Effector CD4-positive, alpha-beta T cell (primary cell): Measurements from ENCODE around the gene ALB.

Source experiments
- DNase-seq: peaks from one replicate; pipeline ENCODE4 v3.0.0-alpha.2; 2020

Gene ALB

DNA sequence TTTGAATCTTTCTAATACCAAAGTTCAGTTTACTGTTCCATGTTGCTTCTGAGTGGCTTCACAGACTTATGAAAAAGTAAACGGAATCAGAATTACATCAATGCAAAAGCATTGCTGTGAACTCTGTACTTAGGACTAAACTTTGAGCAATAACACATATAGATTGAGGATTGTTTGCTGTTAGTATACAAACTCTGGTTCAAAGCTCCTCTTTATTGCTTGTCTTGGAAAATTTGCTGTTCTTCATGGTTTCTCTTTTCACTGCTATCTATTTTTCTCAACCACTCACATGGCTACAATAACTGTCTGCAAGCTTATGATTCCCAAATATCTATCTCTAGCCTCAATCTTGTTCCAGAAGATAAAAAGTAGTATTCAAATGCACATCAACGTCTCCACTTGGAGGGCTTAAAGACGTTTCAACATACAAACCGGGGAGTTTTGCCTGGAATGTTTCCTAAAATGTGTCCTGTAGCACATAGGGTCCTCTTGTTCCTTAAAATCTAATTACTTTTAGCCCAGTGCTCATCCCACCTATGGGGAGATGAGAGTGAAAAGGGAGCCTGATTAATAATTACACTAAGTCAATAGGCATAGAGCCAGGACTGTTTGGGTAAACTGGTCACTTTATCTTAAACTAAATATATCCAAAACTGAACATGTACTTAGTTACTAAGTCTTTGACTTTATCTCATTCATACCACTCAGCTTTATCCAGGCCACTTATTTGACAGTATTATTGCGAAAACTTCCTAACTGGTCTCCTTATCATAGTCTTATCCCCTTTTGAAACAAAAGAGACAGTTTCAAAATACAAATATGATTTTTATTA lies 28.3 kb downstream of the ALB start:
- DNase-seq, result no peak

DNA sequence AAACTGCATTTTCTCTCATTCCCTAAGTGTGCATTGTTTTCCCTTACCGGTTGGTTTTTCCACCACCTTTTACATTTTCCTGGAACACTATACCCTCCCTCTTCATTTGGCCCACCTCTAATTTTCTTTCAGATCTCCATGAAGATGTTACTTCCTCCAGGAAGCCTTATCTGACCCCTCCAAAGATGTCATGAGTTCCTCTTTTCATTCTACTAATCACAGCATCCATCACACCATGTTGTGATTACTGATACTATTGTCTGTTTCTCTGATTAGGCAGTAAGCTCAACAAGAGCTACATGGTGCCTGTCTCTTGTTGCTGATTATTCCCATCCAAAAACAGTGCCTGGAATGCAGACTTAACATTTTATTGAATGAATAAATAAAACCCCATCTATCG lies 29.1 kb downstream of the ALB start:
- no peak for DNase-seq

DNA sequence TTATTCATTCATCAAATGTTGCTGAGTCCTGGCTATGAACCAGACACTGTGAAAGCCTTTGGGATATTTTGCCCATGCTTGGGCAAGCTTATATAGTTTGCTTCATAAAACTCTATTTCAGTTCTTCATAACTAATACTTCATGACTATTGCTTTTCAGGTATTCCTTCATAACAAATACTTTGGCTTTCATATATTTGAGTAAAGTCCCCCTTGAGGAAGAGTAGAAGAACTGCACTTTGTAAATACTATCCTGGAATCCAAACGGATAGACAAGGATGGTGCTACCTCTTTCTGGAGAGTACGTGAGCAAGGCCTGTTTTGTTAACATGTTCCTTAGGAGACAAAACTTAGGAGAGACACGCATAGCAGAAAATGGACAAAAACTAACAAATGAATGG lies 30.2 kb downstream of the ALB start:
- DNase-seq, result no peak

DNA sequence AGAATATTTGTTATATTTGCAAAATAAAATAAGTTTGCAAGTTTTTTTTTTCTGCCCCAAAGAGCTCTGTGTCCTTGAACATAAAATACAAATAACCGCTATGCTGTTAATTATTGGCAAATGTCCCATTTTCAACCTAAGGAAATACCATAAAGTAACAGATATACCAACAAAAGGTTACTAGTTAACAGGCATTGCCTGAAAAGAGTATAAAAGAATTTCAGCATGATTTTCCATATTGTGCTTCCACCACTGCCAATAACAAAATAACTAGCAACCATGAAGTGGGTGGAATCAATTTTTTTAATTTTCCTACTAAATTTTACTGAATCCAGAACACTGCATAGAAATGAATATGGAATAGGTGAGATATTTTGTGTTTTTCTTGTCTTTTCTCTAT lies 31.9 kb downstream of the ALB start, which contains the start of gene AFP:
Gene AFP (plus strand): TSS at position 238 of the 400 bp plus-strand sequence. CDS start 42 bp downstream, at position 280.
- no peak for DNase-seq

DNA sequence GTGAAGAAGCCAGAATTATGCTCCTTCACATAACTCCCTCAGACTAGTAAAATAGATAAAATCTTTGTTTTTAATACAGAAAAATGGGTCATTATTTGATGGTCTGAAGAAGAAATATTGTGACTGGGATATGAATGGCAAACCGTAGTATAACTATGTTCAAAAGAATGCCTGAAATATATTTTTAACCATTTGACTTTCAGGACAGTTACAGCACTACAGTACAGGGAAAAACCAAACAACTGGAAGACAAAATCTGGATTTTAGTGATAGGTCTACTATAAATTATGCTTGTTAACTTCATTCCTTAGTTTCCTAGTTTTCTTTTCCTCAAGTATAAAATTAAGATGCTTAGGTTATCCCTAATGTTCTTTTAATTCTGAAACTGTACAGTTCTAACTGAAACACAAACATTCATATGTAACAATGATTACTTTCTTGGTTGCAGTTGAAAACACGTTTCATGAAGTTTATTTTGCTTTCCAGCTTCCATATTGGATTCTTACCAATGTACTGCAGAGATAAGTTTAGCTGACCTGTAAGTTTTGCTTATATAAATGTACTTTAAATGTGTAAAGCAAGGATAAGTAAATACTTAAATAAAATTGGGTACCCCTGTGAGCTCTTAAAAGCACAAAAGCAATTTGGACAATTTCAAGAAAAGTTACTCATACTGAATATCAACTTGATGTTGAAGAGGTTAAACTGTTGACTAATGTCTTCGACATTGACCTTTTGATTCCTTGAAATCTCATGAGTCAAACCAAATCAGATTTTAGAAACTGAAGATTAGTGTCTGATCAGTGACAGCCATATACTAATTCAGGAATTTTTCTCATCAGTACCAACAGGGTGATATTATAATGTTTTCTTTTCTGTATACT lies 32.8 kb downstream of the ALB start:
- no peak for DNase-seq

DNA sequence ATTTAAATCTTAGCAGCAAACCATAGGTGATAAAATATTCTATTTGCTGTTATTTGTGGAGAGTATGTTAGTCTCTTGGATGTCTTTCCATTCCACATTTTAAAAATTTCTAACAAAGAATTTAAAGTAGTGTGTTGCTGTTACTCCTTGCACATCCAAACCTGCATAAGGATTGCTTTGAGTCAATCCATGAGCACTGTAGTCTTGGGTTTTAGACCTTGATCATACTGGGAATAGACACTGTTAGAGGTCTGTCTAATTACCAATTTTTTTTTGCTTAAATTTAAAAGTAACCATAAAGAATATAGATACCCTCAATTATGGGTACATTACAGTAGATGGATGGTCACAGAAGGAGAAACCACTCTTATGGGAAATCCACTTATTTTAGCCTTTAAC lies 33.5 kb downstream of the ALB start:
- no peak for DNase-seq

GRCh38 chr4:73438048-73438447 lies 34.0 kb downstream of the ALB start:
- DNase-seq, result no peak

- DNase-seq, result no peak
These were observed 34.6 kb downstream of the ALB start for GRCh38 chr4:73438582-73439215.

GRCh38 chr4:73439445-73439844 lies 35.4 kb downstream of the ALB start:
- DNase-seq, result no peak

GRCh38 chr4:73439991-73440390 lies 35.9 kb downstream of the ALB start:
- no peak for DNase-seq

DNA sequence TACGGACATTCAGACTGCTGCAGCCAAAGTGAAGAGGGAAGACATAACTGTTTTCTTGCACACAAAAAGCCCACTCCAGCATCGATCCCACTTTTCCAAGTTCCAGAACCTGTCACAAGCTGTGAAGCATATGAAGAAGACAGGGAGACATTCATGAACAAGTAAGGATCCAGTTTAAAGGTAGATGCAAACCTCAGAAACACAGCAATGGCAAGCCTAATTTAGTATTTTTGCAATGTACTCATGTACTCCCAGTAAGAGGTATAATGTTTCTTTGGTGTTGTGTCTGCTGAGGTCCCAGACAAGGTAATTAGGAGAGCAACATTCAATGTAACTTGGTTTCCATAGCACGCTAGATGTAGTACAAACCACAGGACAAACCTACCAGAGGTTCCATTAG lies 36.6 kb downstream of the ALB start:
- no peak for DNase-seq

- no peak for DNase-seq
These were observed 38.2 kb downstream of the ALB start for GRCh38 chr4:73442275-73442674.

DNA sequence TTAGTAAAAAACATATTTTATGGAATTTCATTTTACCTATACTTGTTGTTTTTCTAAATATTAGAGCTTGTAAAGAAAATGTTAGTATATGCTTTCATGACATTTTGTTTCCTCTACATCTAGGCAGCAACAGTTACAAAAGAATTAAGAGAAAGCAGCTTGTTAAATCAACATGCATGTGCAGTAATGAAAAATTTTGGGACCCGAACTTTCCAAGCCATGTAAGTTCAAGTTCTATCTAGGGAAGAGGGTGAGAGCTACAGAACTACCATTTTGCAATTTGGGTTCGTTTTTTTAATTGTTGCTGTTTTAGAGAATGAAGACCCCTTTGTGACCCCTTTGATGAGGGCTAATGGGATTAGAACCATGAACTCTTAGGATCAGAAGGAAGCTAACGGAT lies 39.1 kb downstream of the ALB start:
- no peak for DNase-seq

DNA sequence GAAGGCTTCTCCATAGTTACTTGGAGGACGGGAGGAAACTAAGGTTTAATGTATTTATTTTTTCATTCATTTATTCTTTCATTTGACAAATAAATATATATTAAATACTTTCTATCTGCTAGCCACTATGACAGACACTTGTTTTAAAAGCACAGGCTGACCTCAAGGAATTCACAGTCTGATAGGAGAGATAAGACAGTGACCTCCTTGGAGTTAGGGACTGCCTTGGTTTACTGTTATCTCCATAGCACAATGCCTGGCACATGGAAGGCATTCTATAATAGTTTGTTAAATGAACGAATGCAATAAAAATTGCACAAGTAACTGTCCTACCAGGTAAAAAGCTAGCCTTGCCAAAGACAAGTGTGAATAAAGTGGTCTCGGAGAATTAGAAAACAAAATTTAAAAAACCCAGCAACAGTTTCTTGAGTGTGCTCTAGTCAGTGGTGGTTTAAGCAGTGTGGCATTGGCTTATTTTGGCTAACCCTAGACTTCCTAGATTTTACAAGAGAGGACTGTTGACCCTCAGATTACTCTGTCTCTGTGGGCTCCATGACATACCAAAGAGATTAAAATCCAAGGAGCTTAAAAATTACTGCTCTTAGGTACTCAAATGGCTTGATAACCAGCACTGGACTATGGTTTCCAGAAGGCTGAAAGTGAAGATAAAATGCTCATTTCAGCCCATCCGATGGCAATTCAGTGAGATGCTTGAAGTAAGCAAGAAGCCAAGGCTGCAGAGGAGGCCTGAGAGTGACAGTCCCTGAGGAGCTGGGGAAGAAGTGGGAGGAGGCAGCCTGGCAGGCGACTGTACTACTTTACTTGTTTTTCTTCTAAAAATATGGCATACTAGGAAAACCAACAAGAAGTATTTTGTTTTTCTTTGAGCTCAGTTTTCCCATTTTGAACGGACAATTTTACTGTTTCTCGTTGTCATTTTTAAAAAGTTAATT lies 41.6 kb downstream of the ALB start:
- DNase-seq, result no peak

DNA sequence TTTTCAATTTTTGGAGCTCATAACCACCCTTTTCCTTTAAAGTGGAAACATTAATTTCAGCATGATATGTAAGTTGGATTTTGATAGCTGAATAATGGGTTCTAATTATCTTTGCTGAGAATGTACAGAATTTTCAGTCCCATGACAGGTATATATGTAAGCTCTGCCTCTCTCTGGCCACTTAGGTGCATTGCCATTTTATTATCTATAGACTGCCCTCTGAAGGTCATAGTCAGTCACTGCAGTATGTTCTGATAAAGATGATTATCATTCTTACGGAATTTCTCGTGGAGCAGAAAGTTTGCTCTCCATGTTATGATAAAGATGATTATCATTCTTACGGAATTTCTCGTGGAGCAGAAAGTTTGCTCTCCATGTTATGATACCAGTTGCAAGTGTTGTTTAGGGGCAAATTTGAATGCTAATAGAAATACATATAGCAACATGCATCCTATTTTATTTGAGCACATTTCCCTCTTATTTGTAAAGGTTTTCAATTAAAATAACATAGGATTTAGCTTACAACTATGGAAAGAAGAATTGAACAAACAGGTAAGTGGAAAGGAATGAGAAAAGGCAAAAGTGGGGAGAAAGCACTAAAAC lies 42.4 kb downstream of the ALB start:
- no peak for DNase-seq

DNA sequence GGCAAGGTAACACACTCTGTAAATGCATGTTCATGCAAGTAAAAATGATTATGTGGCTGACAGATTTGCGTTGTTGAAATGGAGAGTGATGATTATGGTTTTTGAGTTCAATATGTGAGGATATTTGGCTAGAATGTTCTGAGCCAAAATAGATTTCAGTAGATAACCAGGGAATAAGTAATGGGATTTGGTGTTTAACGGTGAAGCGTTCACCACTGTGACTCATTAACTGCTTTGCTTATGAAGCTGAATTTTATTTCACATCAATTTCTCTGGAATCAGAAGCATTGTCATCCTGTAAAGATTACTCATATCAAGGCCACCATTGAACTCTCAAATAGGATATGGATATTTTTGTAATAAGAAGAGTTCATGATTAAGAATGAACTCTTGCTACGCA lies 43.6 kb downstream of the ALB start:
- DNase-seq, result no peak

DNA sequence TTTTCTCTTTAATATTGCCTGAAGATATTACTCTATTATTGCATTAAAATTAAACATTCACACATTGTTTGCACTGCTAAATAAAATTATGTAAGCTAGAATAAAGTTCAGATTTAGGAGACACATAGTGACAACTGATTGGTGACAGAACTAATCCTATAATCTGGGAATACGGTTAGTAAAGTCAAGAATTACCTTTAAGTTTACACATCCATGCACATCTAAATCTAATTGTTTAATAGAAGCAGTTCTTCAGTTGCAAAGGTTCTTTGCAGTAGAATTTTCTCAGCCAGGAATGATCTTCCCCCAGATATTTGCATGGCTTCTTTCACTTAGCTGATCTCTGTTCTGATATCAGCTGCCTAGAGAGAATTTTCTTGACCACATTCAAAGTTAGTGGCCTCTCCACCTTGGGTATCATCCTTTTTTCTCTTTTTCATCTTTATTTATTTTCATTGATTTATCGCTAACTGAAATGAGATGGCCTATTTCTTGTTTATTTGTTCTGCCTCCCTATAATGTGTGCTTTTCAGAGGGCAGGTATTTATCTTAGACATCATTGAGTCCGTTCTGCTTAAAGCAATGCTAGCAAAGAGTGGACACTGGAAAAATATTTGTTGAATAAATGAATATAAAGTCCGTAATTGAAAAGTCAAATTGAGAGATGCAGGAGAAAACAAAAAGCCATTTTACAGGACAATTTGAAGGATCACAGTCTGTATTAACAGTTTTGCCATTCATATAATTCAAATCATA lies 44.5 kb downstream of the ALB start:
- no peak for DNase-seq

- no peak for DNase-seq
These were observed 46.4 kb downstream of the ALB start for GRCh38 chr4:73450398-73451004.

DNA sequence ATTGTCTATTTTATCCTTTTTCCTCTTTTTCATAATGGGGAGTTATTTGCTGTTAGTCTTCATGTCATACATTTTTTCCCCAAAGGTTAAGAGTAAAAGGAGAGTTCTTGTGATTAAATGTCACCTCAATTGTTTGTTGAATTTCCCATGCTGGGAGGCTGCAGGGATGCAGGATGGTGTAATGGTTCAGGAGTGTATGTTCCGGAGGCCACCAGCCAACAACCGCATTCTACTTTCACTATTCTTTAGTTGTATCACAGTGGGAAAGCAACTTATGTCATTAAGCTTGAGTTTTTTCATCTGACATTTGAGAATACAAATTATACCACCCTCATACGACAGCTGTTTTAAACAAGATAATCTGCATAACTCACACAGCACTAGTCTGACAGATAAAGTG lies 47.3 kb downstream of the ALB start:
- DNase-seq, result no peak

GRCh38 chr4:73451981-73452747 lies 48.1 kb downstream of the ALB start:
- no peak for DNase-seq
